Measurements from ENCODE around the gene DNAJB6.
"Not testable (repeated sequence)": the region's sequence is repeated elsewhere in the genome, so short reads cannot be mapped to it uniquely, and the experiment has no call there.

Gene DNAJB6

DNA sequence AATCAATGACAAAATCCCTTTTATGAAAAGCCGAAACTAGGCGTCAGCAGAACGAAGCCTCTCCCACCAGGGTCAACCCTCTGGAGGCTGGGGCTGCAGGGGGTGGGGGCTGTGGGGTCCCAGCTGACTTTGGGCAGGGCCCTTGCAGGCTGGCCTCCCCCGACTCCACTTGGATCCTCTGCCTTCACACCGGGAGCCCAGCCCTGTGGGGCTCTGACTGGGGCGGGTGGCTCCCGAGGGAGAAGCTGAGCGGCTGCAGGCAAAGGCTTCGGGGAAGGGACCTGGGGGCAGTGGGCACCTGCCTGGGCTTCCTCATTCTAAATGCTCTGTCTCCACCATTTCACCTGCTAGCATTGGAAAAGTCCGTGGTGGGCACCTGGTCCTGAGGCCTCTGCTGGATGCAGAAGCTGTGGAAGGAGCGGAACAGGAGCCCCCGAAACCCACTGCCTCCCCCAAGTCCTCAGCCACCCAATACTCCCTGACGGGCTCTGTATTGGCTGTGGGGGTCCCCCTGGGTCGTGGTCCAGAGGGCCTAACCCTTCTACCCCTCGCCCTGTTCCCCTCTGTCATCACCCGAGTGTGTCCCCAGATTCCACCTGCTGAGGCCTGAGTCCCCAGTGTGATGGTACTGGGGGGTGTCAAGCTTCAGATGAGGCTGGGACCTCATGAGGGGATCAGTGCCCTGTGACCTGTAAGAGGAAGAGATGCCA, 108.6 kb downstream of the DNAJB6 start:
- no peak for DNase-seq

DNA sequence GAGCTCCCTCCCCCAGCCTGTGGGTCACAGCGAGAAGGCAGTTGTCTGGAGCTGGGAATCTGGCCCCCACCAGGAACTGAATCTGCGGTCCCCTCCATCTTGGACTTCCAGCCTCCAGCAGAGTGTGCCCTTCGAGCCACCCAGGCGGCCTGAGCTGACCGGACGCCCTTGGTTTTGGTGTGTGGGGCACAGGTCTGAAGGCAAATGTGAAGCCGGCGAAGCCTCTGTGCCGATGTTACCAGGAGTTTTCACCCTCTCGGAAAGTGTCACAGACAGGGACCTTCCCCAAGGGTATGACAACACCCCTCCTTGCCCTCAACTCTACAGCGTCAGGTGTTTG, 109.1 kb downstream of the DNAJB6 start:
- no peak for DNase-seq

DNA sequence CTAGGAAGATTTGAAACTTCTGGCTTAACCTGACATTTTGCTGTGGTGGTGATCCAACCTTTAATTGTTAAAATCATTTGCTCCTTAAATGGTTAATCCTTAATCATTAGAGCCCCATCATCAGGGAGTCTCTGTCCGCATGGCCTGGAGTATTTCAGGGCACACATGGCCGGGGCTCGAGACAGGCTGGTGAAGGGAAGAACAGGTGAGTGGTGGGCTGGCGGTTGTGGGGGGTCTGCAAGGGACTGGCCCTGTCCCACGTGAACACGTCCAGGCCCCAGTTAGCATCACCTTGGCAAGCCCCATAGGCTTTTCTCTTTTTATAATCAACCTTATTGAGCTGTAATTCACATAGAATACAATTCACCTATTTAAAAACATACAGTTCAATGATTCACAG, 109.5 kb downstream of the DNAJB6 start:
- DNase-seq = no peak

DNA sequence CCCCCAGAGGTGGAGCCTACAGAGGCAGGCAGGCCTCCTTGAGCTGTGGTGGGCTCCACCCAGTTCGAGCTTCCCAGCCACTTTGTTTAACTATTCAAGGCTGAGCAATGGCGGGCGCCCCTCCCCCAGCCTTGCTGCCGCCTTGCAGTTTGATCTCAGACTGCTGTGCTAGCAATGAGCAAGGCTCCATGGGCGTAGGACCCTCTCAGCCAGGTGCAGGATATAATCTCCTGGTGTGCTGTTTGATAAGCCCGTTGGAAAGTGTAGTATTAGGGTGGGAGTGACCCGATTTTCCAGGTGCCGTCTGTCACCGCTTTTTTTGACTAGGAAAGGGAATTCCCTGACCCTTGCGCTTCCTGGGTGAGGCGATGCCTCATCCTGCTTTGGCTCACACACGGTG, 117.2 kb downstream of the DNAJB6 start:
- DNase-seq = not testable (repeated sequence)

DNA sequence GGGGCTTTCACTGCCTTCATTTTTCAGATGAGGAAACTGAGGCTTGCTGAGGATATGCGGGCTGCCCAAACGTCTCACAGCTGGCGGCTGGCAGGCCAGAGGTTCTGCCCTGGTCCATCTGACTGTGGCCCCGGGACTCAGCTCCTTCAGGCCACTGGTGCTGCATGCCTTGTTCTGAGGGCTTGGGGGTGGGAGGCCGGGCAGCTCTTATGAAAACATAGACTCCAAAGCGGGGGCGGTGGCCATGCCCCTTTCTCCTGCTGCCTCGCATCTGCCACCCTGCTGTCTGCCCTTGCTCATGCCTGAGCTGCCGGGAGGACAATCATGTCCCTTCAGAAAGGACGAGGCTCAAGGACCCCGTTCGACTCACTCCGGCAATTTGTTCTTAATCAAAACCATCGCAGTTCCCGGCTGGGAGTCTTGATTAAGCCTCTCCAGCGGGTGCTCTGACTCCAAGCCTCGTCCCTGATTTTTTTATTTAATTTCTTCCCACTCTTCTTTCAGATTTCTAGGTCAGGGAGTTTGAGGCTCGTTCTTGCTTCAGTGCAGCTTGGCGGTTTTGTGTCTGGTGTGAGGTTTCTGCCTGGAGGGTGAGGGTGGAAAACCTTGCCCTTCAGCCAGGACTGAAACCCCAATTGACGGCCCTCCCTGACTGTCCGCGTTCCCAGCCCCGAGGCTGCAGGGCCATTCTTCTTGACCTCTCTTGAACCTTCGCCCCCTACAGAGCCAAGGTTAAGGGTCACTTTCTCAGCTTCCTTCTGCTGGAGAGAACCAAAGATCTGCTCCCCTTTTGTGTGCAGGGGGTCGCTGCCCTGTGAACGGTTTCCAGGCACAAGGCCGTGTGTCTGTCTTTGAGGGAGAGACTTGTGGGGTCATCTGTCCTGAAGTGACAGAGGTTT, 120.8 kb downstream of the DNAJB6 start:
- DNase-seq = no peak

DNA sequence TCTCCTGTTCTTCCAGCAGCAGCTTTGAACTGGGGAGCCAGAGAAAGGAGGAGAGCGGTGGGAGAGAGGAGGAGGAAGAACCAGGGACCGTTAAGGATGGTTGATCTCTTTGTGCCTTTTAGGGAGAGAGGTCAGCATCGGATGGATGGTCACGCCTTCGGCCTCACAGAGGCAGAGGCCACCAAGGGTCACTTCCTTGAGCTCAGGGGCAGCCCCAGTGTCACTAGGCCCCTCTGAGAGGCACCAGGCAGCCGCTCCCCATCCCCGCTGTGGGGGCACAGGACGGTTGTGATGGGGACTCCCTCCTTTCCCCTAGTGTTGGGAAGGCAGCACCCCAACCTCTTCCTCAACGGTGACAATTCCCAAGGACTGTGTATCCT, 121.4 kb downstream of the DNAJB6 start:
- DNase-seq = no peak

DNA sequence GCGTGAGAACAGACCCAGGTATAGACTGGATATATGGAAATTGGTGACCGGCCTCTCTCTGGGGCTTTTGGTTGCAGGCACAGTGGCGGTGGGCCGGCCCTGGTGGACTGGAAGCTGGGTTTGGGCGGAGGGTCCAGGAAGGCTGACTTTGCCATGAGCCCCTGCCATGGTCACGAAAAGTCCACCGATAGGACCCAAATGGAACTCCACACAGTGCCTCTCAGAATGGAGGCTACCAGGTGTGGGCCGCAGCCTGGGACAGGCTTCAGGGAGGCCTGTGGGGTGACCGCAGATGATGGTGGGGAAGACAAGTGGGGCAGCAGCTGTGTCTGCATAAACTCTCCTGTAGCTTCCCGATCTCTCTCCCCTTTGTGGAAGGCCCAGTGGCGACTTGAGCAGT, 123.2 kb downstream of the DNAJB6 start:
- DNase-seq = no peak

DNA sequence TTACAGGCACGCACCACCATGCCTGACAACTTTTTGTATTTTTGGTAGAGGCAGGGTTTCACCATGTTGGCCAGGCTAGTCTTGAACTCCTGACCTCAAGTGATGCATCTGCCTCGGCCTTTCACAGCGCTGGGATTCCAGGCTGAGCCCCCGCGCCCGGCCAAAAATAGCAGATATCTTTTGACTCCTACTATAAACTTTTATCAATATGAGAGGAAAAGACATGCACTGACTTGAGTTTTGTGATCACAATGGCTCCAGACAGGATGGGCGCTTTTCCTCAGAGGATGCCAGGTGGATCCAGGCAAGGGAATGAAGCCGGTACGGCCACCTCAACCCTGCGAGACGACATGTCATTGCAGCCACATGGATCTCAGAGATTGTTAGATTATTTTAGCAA, 123.9 kb downstream of the DNAJB6 start:
- DNase-seq = no peak

DNA sequence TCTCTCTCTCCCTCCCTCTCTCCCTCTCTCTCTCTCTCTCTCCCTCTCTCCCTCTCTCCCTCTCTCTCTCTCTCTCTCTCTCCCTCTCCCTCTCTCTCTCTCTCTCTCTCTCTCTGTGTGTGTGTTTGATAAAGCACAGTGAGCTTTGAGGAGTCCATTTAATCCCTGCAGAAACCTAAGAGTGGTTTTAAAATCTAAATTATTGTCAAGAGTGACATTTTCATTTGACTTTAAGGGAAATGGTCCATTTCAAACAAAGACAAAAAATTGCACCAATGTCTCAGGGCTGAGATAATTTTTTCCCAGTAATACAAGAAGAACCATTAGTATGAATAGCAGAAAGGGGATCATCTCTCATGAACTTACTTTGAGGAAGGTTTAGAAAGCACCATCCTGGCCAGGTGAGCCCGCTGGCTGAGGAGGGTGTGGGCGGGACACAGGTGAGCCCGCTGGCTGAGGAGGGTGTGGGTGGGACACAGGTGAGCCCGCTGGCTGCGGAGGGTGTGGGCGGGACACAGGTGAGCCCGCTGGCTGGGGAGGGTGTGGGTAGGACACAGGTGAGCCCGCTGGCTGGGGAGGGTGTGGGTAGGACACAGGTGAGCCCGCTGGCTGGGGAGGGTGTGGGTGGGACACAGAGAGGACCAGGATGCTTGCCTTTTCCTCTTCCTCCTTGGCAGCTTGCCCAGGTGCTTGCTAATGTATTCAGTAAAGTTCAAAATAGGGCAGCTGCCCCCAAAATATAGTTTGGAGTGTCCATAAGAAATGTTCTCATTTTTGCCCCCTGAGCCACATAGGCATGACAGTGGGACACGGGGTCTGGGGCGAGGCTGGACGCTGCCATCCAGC, 125.0 kb downstream of the DNAJB6 start:
- DNase-seq = no peak

DNA sequence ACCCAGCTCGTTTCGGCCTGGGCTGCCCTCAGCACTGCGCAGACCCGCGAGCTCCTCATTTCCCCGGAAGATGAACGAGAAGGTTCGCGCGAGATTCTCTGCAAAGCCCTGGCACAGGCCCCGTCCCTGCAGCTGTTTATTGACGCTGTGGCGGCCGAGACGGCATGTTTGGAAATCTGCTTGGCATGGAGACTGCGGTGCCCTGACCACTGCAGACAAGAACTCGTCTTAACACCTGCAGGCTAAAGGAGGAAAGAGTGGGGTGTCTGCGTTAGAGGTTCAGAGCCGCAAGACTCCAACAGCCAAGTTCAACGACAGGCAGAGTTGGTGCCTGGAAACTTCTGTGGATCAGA, 125.6 kb downstream of the DNAJB6 start:
- no peak for DNase-seq

DNA sequence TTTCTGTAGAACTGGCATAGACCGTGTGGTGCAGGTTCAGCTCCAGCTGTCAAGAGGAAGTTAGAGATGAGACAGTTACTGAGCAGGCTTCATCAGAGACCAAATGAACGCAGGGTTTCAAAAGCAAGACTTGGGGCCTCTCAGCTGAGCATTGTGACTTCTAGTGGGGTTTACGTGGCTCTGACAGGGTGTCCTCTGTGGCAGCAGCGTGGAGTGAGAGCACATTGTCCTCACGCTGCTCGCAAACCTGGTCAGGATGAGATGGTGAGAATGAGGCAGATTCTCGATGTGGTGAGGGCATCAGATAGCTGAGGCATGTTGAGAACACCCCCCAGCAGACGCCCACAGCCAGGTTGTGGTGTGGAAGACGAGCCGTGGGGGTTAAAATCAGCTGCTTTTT, 126.0 kb downstream of the DNAJB6 start:
- no peak for DNase-seq

DNA sequence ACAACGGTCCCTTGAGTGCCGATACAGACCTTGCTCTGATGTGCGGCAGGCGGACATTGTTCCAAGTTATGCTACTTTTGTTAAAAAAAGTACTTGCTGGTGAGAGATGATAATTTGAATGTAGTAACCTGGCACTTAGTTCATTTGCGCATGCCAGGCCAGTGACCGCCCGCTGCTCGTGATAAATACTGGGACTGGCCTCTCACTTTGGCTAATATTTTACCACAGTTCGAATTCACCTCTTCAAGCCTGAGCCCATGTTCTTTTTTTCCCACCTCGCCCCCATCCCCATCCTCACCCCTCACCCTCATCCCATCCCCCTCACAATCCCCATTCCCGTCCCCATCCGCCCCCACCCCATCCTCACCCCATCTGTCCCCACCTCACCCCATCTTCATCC, 126.4 kb downstream of the DNAJB6 start:
- no peak for DNase-seq

DNA sequence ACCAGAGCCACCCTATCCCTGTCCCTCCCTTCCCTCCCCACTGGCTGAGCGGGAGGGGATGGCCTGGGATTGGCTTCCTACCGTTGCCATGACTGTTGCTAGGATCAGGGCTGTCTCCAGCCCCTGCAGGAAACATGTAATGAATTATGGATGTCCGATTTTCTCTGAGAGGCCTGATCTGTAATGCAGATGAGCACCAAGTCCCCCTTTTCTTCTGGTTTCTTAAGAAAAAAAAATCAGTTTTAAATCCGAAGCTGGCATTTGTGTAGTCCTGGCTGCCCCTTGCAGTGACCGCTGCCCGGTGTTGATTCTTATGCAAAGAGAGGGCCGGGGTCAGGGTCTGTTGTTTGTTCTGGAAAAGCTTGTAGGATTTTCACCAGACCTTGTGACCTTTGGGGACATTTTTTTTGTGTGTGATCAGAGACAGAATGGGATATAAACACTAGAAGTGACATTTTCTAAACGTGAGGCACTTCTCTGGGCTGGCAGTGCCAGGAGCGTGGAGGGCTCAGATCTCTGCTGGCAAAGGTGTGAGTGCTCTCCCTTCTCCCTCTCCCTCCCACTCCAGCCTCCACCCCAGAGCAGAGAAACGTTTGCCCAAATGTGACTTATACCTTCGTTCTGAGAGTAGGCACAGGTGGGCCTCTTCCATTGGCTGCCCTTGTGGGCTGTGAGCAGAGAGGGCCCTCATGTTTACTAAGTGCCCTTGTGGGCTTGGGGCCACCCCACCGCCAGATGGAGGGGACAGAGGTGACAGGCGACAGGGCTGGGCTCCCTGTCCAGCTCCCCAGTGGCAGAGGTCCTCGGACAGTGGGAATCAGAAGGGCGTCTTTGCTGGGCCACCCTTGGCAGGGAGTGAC, 127.5 kb downstream of the DNAJB6 start:
- DNase-seq = no peak

DNA sequence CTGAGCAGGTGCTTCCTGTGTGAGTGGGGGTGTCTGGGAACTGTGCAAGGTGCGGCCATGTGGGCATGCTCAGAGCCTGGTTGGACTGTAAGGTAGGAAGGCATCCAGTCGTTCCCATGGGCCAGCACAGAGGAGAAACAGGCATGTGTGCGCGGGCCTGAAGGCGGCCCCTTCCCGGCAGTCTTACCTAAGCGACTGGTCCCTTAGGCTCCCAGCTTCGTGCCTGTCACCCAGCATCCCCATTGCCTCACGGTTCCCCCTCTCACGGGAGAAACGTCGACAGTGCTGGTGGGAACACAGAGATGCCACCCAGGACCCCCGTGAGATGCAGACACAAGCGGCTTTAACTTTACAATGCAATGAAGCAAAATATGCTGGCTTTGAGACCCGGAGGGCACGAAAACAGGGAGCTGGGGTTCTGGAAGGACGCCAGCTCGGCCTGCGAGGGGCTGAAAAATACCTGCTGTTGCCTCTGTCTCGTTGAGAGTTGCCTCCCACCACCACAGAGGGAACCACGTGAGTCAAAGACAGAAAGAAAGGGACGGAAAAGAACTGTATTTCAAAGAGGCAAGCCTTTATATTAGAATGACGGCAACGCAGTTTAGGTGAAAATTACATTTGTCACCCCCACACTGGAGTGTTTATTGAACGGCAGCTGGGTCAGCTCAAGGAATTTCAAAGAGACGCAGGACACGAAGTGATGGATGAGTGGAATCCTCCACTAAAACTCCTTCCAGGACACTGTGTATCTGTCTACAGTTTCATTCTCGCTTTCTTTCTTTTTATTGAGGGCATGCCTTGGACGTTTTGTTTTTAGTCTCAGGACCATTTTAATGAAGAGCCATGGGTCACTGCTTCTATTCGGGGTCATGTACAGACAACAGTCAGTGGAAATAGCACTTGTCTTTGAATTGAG, 128.4 kb downstream of the DNAJB6 start:
- DNase-seq = no peak

DNA sequence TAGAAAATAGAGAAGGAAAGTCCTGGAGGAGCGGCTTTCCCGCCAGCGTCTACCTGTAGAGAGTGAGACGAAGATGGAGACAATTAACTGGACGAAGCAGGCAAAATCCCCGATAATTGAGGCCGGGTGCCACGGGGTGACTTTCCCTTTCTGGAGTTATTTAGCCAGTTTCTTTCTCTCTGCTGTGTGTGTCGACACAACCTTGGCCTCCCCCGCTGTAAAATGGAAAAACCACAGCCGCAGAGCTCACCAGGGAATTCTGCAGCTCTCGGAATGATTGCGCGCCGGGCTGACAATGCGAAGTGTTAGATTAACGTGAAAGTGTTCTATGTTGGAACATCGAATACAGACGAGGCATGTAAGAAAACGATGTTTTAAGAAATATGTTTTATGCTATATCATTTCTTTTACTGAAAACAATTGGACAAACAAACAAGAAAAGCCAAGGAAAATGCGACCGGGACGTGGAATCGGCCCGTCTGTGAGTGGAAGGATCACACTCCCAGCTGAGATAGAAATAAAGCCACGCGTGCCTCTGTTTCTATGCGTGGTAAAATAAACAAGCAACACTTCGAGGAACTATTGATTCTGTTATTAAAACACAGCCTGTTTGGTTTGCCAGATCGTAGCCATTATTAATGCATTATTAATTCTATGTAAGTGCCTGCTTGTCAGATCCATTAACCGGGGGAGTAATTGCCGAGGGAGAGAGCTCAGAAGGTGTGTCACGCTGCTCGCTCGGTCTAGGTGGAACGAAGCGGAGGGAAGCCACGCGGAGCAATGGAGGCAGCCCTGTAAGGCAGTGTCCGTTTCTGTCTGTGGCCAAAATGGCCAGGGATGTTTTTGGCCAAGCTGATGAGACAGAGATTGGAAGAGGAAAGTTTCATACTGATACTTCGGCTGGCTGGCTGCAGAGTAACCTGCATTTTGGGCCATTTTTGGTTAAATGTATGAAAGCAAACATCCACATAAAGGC, 129.4 kb downstream of the DNAJB6 start:
- no peak for DNase-seq

DNA sequence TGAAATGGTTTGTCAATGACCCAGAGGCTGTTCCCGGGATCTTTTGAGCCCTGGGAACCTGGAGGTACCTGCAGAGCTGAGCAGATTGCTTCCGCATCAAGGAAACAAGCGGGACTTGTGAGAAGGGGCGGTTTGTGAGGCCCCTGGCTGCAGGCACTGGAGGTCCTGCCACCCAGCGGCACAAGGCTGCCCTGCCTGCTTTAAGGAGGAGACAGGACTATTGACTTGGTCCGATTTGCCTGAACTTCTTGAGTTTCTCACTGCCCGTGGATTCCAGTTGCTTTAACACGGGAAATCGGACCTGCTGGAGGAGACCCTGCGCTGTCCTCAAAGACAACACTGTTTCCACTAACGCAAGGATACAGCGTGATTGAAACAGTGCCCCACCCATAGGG, 130.1 kb downstream of the DNAJB6 start:
- DNase-seq = no peak

Data from activated CD4-positive, alpha-beta T cell treated with anti-CD3 and anti-CD28 coated beads for 4 hours (primary cell).